GM10847 (cell line): ENCODE measurements around the gene PPP1R9B.

Experiments
- POLR2A ChIP-seq: IDR thresholded peaks from 2 replicates; pipeline ENCODE4 v1.6.1; 2011; ENCODE audit not compliant: insufficient read length; ENCODE audit errors: extremely low read depth

The PPP1R9B gene

GRCh38 chr17:50190603-50191358, 40.3 kb upstream of the PPP1R9B start:
- TF ChIP-seq POLR2A: no peak

- no peak for TF ChIP-seq POLR2A
Observed at GRCh38 chr17:50190293-50190602, 39.8 kb upstream of the PPP1R9B start.

GRCh38 chr17:50189550-50190292, 39.2 kb upstream of the PPP1R9B start:
- no peak for TF ChIP-seq POLR2A

- TF ChIP-seq POLR2A: no peak
Observed at GRCh38 chr17:50188921-50189549, 38.6 kb upstream of the PPP1R9B start.

GRCh38 chr17:50188531-50188920, 38.0 kb upstream of the PPP1R9B start:
- no peak for TF ChIP-seq POLR2A

GRCh38 chr17:50187751-50188530, 37.5 kb upstream of the PPP1R9B start:
- TF ChIP-seq POLR2A: no peak

- no peak for TF ChIP-seq POLR2A
Observed at GRCh38 chr17:50187394-50187725, 36.9 kb upstream of the PPP1R9B start.

- no peak for TF ChIP-seq POLR2A
Observed at GRCh38 chr17:50186661-50187393, 36.4 kb upstream of the PPP1R9B start.

GRCh38 chr17:50185631-50186471, 35.4 kb upstream of the PPP1R9B start:
- no peak for TF ChIP-seq POLR2A

- TF ChIP-seq POLR2A: no peak
Observed at GRCh38 chr17:50184611-50185398, 34.3 kb upstream of the PPP1R9B start.

- TF ChIP-seq POLR2A: no peak
Observed at GRCh38 chr17:50184064-50184463, 33.6 kb upstream of the PPP1R9B start.

- no peak for TF ChIP-seq POLR2A
Observed at GRCh38 chr17:50183421-50183994, 33.0 kb upstream of the PPP1R9B start.
